Measurements from ENCODE around the gene PPM1A.
A peak's percentile ranks its signal among the peaks of the same experiment; 100 is the strongest.

PPM1A gene

GRCh38 chr14:60240139-60240856 is 8.7 kb upstream of the PPM1A start:
- Histone ChIP-seq H4K20me1 (ENCODE audit: insufficient read depth, low read length) (no peaks in the 10 kb centered on the region), H3K36me3 (ENCODE audit: insufficient read depth, low read length) (no peaks in the 10 kb centered on the region), H3K27ac (ENCODE audit: low read length) (no peak overlapping the region), H3K4me2 (ENCODE audit: insufficient read depth, low read length) (no peak overlapping the region), H3K27me3 (ENCODE audit: insufficient read depth, low read length, poor library complexity) (no peaks in the 10 kb centered on the region), H3K79me2 (ENCODE audit: insufficient read depth, low read length) (no peaks in the 10 kb centered on the region), H3K9ac (ENCODE audit: low read depth, low read length) (no peak overlapping the region), H2AFZ (ENCODE audit: low read depth, low read length) (no peak overlapping the region), H3K4me3 (ENCODE audit: low read depth in 1 of 2, low read length in 2 of 2) (no peak overlapping the region), H3K4me1 (ENCODE audit: insufficient read depth, low read length) (no peaks in the 10 kb centered on the region), H3K9me3 (ENCODE audit: insufficient read depth, low read length, severe bottlenecking) (no peaks in the 10 kb centered on the region)
- DNase-seq: no peak
- TF ChIP-seq, protein P1, sequence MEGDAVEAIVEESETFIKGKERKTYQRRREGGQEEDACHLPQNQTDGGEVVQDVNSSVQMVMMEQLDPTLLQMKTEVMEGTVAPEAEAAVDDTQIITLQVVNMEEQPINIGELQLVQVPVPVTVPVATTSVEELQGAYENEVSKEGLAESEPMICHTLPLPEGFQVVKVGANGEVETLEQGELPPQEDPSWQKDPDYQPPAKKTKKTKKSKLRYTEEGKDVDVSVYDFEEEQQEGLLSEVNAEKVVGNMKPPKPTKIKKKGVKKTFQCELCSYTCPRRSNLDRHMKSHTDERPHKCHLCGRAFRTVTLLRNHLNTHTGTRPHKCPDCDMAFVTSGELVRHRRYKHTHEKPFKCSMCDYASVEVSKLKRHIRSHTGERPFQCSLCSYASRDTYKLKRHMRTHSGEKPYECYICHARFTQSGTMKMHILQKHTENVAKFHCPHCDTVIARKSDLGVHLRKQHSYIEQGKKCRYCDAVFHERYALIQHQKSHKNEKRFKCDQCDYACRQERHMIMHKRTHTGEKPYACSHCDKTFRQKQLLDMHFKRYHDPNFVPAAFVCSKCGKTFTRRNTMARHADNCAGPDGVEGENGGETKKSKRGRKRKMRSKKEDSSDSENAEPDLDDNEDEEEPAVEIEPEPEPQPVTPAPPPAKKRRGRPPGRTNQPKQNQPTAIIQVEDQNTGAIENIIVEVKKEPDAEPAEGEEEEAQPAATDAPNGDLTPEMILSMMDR (IDR thresholded peaks at IDR 0.05; ENCODE audit: borderline replicate concordance, extremely low read depth, low read length, poor library complexity, severe bottlenecking): no peak
- TF ChIP-seq EZH2 (IDR thresholded peaks at IDR 0.05; ENCODE audit: borderline replicate concordance, low read depth, low read length, severe bottlenecking): no peak
- no peak for ATAC-seq (ENCODE audit: insufficient read depth, low read depth)

DNA sequence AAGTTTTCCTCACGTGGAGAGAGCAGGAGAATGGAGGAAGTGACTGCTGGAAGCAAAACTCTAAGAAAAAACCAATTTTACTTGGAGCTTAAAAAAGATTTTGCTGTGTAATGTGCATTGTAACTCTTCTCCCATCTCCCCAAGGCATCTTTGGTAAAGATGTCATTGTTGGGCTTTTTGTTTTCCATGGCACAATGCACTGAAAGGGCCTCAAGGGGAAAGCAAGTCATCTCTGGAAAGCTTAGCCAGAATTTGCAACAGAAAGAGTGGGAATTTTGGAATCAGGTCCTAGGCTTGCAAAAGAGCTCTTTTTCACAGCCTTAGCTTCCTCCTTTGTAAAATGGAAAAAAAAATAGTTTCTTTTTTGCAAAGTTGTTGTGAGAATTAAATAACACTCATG is 7.9 kb upstream of the PPM1A start:
- Histone ChIP-seq H3K36me3 (ENCODE audit: insufficient read depth, low read length) (no peaks in the 10 kb centered on the region), H3K4me2 (ENCODE audit: insufficient read depth, low read length) (no peak overlapping the region), H3K9me3 (ENCODE audit: insufficient read depth, low read length, severe bottlenecking) (no peaks in the 10 kb centered on the region), H3K9ac (ENCODE audit: low read depth, low read length) (no peak overlapping the region), H4K20me1 (ENCODE audit: insufficient read depth, low read length) (no peaks in the 10 kb centered on the region), H3K27ac (ENCODE audit: low read length) (no peak overlapping the region), H3K27me3 (ENCODE audit: insufficient read depth, low read length, poor library complexity) (no peaks in the 10 kb centered on the region), H2AFZ (ENCODE audit: low read depth, low read length) (no peak overlapping the region), H3K4me1 (ENCODE audit: insufficient read depth, low read length) (no peaks in the 10 kb centered on the region), H3K4me3 (ENCODE audit: low read depth in 1 of 2, low read length in 2 of 2) (no peak overlapping the region), H3K79me2 (ENCODE audit: insufficient read depth, low read length) (no peaks in the 10 kb centered on the region)
- TF ChIP-seq EZH2 (IDR thresholded peaks at IDR 0.05; ENCODE audit: borderline replicate concordance, low read depth, low read length, severe bottlenecking): no peak
- TF ChIP-seq, protein P1 (IDR thresholded peaks at IDR 0.05; ENCODE audit: borderline replicate concordance, extremely low read depth, low read length, poor library complexity, severe bottlenecking): no peak
- no peak for DNase-seq
- ATAC-seq (ENCODE audit: insufficient read depth, low read depth): no peak

DNA sequence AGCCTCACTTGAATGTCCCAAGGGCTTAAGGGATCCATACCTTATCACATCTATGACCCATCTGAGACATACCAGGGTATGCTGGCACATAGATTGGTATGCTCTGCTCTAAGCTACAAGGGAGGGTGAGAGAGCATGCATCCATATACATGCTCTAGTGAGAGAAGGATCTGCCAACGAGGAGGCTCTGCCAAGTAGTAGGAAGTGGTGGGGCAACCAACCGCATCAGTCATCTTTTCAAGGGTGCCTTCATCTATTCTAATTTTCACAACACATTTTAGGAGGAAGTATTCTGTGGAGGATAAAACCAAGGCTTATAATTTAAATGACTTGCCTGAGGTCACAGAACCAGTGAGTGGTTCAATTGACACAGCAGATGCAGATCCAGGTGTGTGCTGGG is 6.6 kb upstream of the PPM1A start:
- Histone ChIP-seq H3K9ac (ENCODE audit: low read depth, low read length) (no peak overlapping the region), H3K4me1 (ENCODE audit: insufficient read depth, low read length) (peaks cover 8% of the 10 kb centered on the region), H4K20me1 (ENCODE audit: insufficient read depth, low read length) (no peaks in the 10 kb centered on the region), H2AFZ (ENCODE audit: low read depth, low read length) (no peak overlapping the region), H3K27ac (ENCODE audit: low read length) (no peak overlapping the region), H3K9me3 (ENCODE audit: insufficient read depth, low read length, severe bottlenecking) (no peaks in the 10 kb centered on the region), H3K79me2 (ENCODE audit: insufficient read depth, low read length) (no peaks in the 10 kb centered on the region), H3K27me3 (ENCODE audit: insufficient read depth, low read length, poor library complexity) (no peaks in the 10 kb centered on the region), H3K36me3 (ENCODE audit: insufficient read depth, low read length) (no peaks in the 10 kb centered on the region), H3K4me3 (ENCODE audit: low read depth in 1 of 2, low read length in 2 of 2) (no peak overlapping the region), H3K4me2 (ENCODE audit: insufficient read depth, low read length) (no peak overlapping the region)
- no peak for TF ChIP-seq EZH2 (IDR thresholded peaks at IDR 0.05; ENCODE audit: borderline replicate concordance, low read depth, low read length, severe bottlenecking)
- TF ChIP-seq, protein P1 (IDR thresholded peaks at IDR 0.05; ENCODE audit: borderline replicate concordance, extremely low read depth, low read length, poor library complexity, severe bottlenecking): no peak
- DNase-seq (no peak), ATAC-seq (ENCODE audit: insufficient read depth, low read depth) (peak; percentile 53; the same call in 2 of the 3 replicates)

Data from DND-41 (cell line).